ENCODE data around the gene ZNF385C.

ZNF385C gene

DNA sequence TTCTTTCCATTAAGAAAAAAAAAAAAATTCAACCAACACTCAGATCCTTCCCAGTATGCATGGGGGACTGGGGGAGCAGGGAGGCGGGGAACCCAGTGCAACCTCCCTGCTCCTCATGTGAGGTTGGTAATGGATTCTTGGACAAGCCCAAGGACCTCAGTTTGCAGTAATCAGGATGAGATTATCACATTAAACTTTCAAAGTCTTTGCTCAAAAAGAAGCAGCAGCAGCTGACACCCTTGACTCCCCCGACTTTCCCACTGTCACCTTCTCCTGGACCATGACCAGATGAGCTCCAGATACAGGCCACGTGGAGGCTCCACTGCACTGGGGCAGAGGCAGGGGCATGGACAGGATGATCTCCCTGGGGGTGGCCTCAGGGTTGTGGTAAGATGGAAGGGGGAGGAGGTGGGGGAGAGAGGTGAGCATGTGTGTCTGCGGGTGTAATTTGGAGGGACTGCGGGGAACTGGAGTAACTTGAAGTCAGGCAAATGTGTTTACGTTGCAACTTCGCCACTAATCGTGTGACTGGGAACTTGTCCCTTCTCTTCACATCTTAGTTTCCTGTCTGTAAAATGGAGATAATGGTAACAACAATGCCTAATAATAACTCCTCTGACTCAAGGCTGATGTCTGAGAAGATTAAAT, 19.8 kb downstream of the ZNF385C start:
- no peak overlapping the region for H3K9ac ChIP-seq (ENCODE audit: low read depth, low read length)
- H3K4me1 ChIP-seq (ENCODE audit: insufficient read depth, low read length), result no peaks in the 10 kb centered on the region

DNA sequence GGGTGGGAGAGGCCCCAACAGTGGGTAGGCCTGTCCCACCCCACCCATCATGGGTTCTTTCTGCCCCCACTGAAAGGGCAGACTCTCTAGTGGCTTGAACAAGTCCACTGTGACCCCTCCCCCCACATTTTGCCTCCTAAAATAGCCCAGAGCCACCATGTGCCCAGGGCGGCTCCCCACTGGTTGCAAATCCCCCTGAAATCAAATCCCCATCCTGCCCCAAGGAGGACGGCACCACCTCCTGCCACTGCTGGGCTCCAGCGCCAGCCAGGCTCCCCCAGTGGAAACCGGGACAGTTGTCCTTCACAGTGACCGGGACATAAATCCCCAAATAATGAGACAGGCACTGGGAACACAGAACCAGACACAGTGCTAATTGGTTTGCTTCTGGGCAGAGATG, 20.5 kb downstream of the ZNF385C start:
- H3K9me3 ChIP-seq (ENCODE audit: insufficient read depth, low read depth, low read length), result no peaks in the 10 kb centered on the region
- H3K36me3 ChIP-seq (ENCODE audit: insufficient read depth, low read depth, low read length), result no peaks in the 10 kb centered on the region
- H3K9ac ChIP-seq (ENCODE audit: low read depth, low read length), result no peak overlapping the region
- H3K4me3 ChIP-seq (ENCODE audit: low read length), result no peak overlapping the region
- H3K27me3 ChIP-seq (ENCODE audit: insufficient read depth, low read length), result peaks cover 8% of the 10 kb centered on the region
- H3K4me1 ChIP-seq (ENCODE audit: insufficient read depth, low read length), result no peaks in the 10 kb centered on the region
- no peak overlapping the region for H3K27ac ChIP-seq (ENCODE audit: low read length)

More for the DNA sequence above, 19.8 kb downstream of the ZNF385C start:
- no peaks in the 10 kb centered on the region for H3K36me3 ChIP-seq (ENCODE audit: insufficient read depth, low read depth, low read length)
- H3K27ac ChIP-seq (ENCODE audit: low read length), result no peak overlapping the region
- H3K27me3 ChIP-seq (ENCODE audit: insufficient read depth, low read length), result peaks cover under 1% of the 10 kb centered on the region; the same call in 1 of the 2 replicates
- H3K4me3 ChIP-seq (ENCODE audit: low read length), result no peak overlapping the region
- no peaks in the 10 kb centered on the region for H3K9me3 ChIP-seq (ENCODE audit: insufficient read depth, low read depth, low read length)

DNA sequence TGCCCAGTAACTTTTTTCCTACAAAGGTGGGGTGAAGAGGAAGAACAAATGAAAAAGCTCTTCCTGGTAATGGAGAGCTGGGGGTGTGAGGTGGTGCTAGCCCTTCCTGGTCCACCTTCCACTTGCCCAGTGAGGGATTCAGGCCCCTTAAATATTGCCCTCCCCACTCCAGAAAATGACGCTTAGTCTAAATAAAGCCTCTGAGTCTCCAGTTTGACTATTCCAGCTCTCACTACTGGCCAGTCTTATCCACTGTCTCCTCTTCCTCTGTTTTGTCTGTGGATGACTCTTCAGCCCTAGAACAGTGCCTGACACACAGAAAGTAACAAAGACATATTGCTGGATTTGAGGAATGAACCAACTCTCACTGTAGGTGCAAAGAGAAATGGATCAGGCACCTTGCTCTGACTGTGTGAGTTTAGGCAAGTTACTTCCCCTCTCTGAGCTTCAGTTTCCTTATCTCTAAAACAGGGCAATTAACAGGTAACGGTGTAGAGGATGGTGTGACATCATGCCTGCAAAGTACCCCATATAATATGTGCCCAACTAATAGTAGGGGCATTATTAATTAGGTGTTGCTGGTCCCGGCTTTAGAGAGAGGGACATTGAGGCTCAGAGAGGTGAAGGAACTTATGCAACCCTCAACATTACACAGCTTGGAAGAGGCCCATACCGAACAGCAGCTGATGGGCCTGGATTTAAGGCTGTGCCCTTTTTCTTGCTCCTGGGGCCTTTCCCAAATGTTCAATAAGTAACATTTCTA, 21.3 kb downstream of the ZNF385C start:
- Histone ChIP-seq H3K4me1 (ENCODE audit: insufficient read depth, low read length) (peaks cover under 1% of the 10 kb centered on the region; the same call in 1 of the 2 replicates), H3K27ac (ENCODE audit: low read length) (no peak overlapping the region), H3K4me3 (ENCODE audit: low read length) (no peak overlapping the region), H3K27me3 (ENCODE audit: insufficient read depth, low read length) (peaks cover 15% of the 10 kb centered on the region), H3K9ac (ENCODE audit: low read depth, low read length) (no peak overlapping the region), H3K9me3 (ENCODE audit: insufficient read depth, low read depth, low read length) (no peaks in the 10 kb centered on the region), H3K36me3 (ENCODE audit: insufficient read depth, low read depth, low read length) (no peaks in the 10 kb centered on the region)

DNA sequence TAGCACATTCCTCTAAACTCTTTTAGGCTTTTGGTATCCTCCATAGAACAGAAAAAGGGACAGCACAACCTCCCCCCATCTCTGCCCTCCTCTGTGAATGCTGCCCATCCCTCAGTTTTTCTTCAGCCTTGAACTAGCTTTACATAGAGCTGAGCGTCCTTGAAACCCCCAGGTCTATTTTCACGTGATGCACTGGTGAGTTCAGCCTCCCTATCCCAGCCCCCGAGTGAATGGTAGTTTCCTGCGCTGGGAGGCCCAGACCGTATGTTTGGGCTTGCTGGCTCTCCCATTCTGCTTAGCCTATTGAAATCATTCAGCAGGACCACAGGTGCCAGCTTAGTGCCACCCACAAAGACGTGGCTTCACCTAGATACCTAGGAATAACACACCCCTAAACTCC, 22.5 kb downstream of the ZNF385C start:
- Histone ChIP-seq H3K4me3 (ENCODE audit: low read length) (no peak overlapping the region), H3K36me3 (ENCODE audit: insufficient read depth, low read depth, low read length) (no peaks in the 10 kb centered on the region), H3K9me3 (ENCODE audit: insufficient read depth, low read depth, low read length) (no peaks in the 10 kb centered on the region), H3K9ac (ENCODE audit: low read depth, low read length) (no peak overlapping the region), H3K27ac (ENCODE audit: low read length) (no peak overlapping the region), H3K27me3 (ENCODE audit: insufficient read depth, low read length) (peaks cover 26% of the 10 kb centered on the region), H3K4me1 (ENCODE audit: insufficient read depth, low read length) (peaks cover 5% of the 10 kb centered on the region; the same call in 1 of the 2 replicates)

DNA sequence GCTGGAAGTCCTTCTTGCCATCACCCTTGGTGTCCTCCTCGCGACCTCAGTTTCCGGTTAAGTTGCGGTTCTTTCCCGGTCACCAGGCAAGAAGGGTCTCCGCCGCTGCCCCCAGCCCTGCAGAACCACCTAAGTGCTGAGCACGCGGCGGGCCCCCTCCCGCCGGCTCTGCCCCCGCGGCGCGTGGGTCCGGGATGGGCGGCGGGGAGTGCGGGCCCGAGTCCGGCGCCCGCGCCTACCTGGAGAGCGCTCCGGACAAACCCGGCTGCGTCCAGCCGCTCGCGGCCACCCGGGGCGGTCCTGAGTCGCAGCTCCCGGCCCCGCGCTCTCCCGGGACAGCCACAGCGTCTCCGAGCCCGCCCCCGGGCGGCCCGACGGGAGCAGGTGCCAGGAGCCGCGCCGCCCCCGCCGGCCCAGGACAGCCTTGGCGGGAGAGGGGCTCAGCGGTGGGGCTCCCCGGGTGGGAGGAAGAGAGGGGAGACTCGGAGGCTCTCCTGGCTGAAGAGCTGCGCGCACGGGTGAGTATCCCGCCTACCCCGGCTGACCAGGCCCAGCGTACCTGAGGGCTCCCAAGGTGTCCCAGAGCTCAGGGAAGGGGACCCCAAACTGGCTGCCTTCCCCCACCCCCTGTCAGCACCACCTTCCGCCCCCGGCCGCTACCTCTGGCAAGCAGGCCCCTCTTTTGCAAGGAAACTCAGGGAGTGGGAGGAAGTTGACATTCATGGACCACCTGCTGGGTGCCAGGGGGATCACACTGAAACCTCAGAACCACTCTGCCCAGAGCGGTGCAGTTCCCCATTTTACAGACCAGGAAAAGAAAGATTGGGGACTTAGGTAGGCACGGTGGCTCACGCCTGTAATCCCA, 25.7 kb downstream of the ZNF385C start:
- Histone ChIP-seq H3K4me1 (ENCODE audit: insufficient read depth, low read length) (peaks cover 5% of the 10 kb centered on the region; the same call in 1 of the 2 replicates), H3K9me3 (ENCODE audit: insufficient read depth, low read depth, low read length) (no peaks in the 10 kb centered on the region), H3K36me3 (ENCODE audit: insufficient read depth, low read depth, low read length) (no peaks in the 10 kb centered on the region), H3K27me3 (ENCODE audit: insufficient read depth, low read length) (peaks cover 26% of the 10 kb centered on the region), H3K27ac (ENCODE audit: low read length) (no peak overlapping the region), H3K4me3 (ENCODE audit: low read length) (peak overlapping the region; percentile 70), H3K9ac (ENCODE audit: low read depth, low read length) (no peak overlapping the region; the same call in 1 of the 2 replicates)

DNA sequence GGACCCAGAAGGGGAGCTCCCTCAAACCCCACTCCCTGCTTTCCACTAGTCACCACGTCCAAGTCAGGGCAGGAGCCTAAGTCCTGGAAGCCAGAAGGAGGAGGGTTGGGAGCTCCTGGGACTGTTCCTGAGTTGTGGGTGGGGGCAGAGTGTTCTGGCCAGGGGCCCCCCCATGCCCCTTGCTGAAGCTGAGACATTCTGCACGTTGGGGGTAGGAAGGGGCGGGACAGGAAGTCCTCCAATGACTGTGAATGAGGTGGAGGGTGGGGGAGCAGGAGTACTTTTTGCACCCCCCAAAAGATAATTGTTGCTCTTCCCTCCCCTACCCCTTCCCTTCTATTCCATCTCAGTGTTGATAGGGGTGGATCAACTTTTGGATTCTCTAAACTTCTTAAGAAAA, 26.5 kb downstream of the ZNF385C start:
- Histone ChIP-seq H3K27me3 (ENCODE audit: insufficient read depth, low read length) (peaks cover 26% of the 10 kb centered on the region), H3K4me1 (ENCODE audit: insufficient read depth, low read length) (peaks cover 5% of the 10 kb centered on the region; the same call in 1 of the 2 replicates), H3K9me3 (ENCODE audit: insufficient read depth, low read depth, low read length) (no peaks in the 10 kb centered on the region), H3K9ac (ENCODE audit: low read depth, low read length) (no peak overlapping the region; the same call in 1 of the 2 replicates), H3K36me3 (ENCODE audit: insufficient read depth, low read depth, low read length) (no peaks in the 10 kb centered on the region), H3K4me3 (ENCODE audit: low read length) (peak overlapping the region; percentile 70), H3K27ac (ENCODE audit: low read length) (no peak overlapping the region)

DNA sequence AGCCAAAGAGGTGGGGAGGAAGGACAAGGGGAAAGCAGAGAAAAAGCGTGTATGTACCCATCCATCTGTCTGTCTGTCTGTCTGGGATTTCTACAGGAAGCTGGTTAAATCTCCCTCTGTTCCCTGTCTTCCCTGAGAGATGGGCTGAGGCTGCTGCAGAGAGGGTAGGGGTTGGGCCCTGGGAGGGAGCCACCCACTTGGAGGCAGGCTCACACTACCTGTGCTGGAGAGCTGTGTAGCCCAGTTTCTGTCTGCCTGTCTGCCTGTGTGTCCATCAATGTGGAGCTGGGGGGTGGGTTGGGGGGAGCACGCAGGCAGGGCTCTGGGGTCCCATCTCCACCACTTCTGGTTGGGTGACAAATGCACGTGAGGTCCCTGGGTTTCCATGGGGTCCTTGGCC, 29.3 kb downstream of the ZNF385C start:
- Histone ChIP-seq H3K36me3 (ENCODE audit: insufficient read depth, low read depth, low read length) (no peaks in the 10 kb centered on the region), H3K4me3 (ENCODE audit: low read length) (no peak overlapping the region), H3K27me3 (ENCODE audit: insufficient read depth, low read length) (peaks cover 26% of the 10 kb centered on the region), H3K9ac (ENCODE audit: low read depth, low read length) (no peak overlapping the region), H3K4me1 (ENCODE audit: insufficient read depth, low read length) (peaks cover 5% of the 10 kb centered on the region; the same call in 1 of the 2 replicates), H3K27ac (ENCODE audit: low read length) (no peak overlapping the region), H3K9me3 (ENCODE audit: insufficient read depth, low read depth, low read length) (no peaks in the 10 kb centered on the region)

DNA sequence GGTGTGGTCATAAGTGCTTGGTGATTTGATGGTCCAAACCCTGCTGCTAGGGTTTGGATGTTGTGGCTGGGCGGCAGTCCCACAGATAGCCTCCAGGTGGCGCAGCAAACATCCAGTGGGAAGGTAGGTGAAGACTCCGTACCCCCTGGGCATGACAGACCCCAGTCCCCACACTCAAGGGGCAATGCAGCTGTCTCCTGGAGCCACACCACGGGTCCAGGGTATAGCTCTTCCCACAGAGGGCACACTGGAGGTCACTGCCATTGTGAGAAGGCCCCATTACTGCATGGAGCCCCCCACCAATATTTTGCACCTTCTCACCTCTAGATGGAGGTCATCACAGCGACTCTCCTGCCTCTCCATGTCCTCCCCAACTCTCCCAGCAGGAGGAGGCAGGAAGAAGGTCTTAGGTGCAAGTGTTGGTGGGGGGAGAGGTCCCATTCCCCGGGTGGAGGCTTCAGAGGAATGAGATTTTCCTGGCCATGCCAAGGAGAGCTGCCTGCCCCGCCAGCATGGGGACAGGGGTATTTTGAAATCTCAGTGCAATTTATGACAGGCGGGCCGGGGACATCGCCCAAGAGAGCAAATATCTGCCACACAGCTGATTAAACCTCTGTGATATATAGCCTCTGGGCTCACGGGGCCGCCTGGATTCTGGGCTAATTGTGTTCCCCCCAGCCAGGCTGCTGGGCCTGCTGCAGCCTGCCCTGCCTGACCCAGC, 30.7 kb downstream of the ZNF385C start:
- no peak overlapping the region for H3K9ac ChIP-seq (ENCODE audit: low read depth, low read length)
- H3K36me3 ChIP-seq (ENCODE audit: insufficient read depth, low read depth, low read length), result no peaks in the 10 kb centered on the region
- H3K4me1 ChIP-seq (ENCODE audit: insufficient read depth, low read length), result peaks cover 5% of the 10 kb centered on the region; the same call in 1 of the 2 replicates
- H3K9me3 ChIP-seq (ENCODE audit: insufficient read depth, low read depth, low read length), result no peaks in the 10 kb centered on the region
- H3K27ac ChIP-seq (ENCODE audit: low read length), result no peak overlapping the region
- peaks cover 15% of the 10 kb centered on the region for H3K27me3 ChIP-seq (ENCODE audit: insufficient read depth, low read length)
- H3K4me3 ChIP-seq (ENCODE audit: low read length), result no peak overlapping the region

DNA sequence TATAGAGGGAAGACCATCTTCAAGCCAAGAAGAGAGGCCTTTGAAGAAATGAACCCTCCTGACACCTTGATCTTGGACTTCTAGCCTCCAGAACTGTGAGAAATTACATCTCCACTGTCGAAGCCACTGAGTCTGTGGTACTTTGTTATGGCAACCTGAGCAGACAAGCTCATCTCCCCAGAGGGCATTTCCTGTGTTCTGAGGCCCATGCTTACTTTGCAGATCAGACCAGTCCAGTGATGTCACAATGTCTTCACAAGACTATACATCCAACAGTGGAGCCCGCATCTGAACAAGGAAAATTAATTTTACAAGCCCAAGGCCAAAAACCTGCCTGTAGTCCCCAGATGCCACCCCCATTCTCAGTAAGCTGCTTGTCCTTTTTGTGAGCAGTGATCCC, 33.1 kb downstream of the ZNF385C start:
- H3K4me3 ChIP-seq (ENCODE audit: low read length), result no peak overlapping the region
- no peak overlapping the region for H3K9ac ChIP-seq (ENCODE audit: low read depth, low read length)
- no peaks in the 10 kb centered on the region for H3K27me3 ChIP-seq (ENCODE audit: insufficient read depth, low read length)
- H3K9me3 ChIP-seq (ENCODE audit: insufficient read depth, low read depth, low read length), result no peaks in the 10 kb centered on the region
- H3K36me3 ChIP-seq (ENCODE audit: insufficient read depth, low read depth, low read length), result no peaks in the 10 kb centered on the region
- H3K4me1 ChIP-seq (ENCODE audit: insufficient read depth, low read length), result no peaks in the 10 kb centered on the region
- H3K27ac ChIP-seq (ENCODE audit: low read length), result no peak overlapping the region

DNA sequence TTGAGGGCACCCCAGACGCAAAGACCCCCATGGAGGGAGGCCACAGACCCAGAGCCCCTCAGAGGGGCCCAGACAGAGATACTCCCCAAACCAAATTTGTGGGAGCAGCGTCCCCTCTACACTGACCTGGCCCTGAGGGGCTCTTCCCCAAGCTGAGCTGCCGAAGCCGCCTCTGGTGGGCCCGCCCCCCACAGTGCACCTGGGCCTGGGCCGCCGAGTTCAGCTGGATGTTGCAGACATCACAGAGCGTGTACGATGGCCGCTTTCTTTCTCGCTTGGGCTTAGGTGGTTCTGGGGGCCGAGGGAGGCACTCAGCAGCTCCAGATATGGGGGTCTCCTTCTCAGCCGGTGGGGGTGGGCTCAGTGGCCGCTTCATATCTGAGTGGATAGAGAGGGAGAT, 35.6 kb downstream of the ZNF385C start:
- no peaks in the 10 kb centered on the region for H3K4me1 ChIP-seq (ENCODE audit: insufficient read depth, low read length)
- no peak overlapping the region for H3K27ac ChIP-seq (ENCODE audit: low read length)
- H3K9me3 ChIP-seq (ENCODE audit: insufficient read depth, low read depth, low read length), result no peaks in the 10 kb centered on the region
- no peaks in the 10 kb centered on the region for H3K27me3 ChIP-seq (ENCODE audit: insufficient read depth, low read length)
- no peak overlapping the region for H3K4me3 ChIP-seq (ENCODE audit: low read length)
- H3K9ac ChIP-seq (ENCODE audit: low read depth, low read length), result no peak overlapping the region
- H3K36me3 ChIP-seq (ENCODE audit: insufficient read depth, low read depth, low read length), result no peaks in the 10 kb centered on the region
